HCT116 (cell line): ENCODE measurements around the gene FGF1. TPM values are rescaled to one million over a fixed set of nuclear protein-coding genes. Genes with fewer than 3 reads are reported as not detected.

Source experiments
- ATAC-seq: fragments of 200-7000 bp; cut with Tn5 transposase; 2 replicates; pipeline ENCODE4 v1.9.1; 2020; ENCODE audit warnings: mild to moderate bottlenecking, moderate library complexity
- BruUV-seq: library from RNA; stranded (reverse); fragments of 400-500 nt; replicated peaks from 2 replicates; lab custom pipeline; 2021; lab: Mats Ljungman, UMichigan
- CTCF ChIA-PET: fragments of 300-600 bp; sonication (Branson Sonifier 250); formaldehyde crosslinking; loops from one replicate; lab custom pipeline; 2021; ENCODE audit warnings: antibody characterized with exemption; lab: Charles Lee
- POLR2A ChIA-PET: fragments of 300-600, 350-600 bp; sonication (Branson Sonifier 250); formaldehyde crosslinking; loops from one replicate; lab custom pipeline; 2021; ENCODE audit warnings: antibody characterized with exemption; lab: Charles Lee
- RAD21 ChIA-PET, 2 experiments: fragments of 300-600 bp; sonication (Branson Sonifier 250); formaldehyde crosslinking; loops; one replicate each; lab custom pipeline; 2023; ENCODE audit warnings: low total read pairs in 2 of 2; ENCODE audit not compliant: uncharacterized antibody in 2 of 2, unreplicated experiment in 2 of 2, low non-redundant PET in 1 of 2; lab: Charles Lee
- DNase-seq: peaks from one replicate; pipeline ENCODE4 v3.0.0-alpha.2; 2010; ENCODE audit warnings: low read depth, low spot score
- H2AFZ ChIP-seq: fragments of 200-600 bp; shearing (Covaris generic), sonication (generic); 2 replicates; pipeline ENCODE4 v1.6.1; 2017; ENCODE audit warnings: low read depth, mixed run types, mixed read lengths, antibody characterized with exemption, low read length; ENCODE audit not compliant: poor library complexity, severe bottlenecking
- H3K27ac ChIP-seq: 2 replicates; pipeline ENCODE4 v1.5.1; 2012; ENCODE audit warnings: low read depth, low read length
- H3K27me3 ChIP-seq: fragments of 200-600 bp; sonication (generic); 2 replicates; pipeline ENCODE4 v1.6.1; 2016; ENCODE audit warnings: mixed run types, low read length, mixed read lengths; ENCODE audit not compliant: insufficient read depth
- H3K36me3 ChIP-seq, 2 experiments: fragments of 200-500 bp in 1 of 2; fragments of 200-600 bp in 1 of 2; sonication (Bioruptor generic) in 1 of 2; sonication (generic) in 1 of 2; 2 replicates each; pipeline versions ENCODE4 v1.5.1 to v1.6.1; 2014 to 2016; ENCODE audit warnings: low read length in 2 of 2, inconsistent platforms in 1 of 2, mixed read lengths in 1 of 2, mixed run types in 1 of 2; ENCODE audit not compliant: insufficient read depth in 2 of 2, control insufficient read depth in 1 of 2
- H3K4me1 ChIP-seq, 2 experiments: fragments of 200-600 bp in 1 of 2; sonication (generic) in 1 of 2; 2 replicates each; pipeline versions ENCODE4 v1.5.1 to v1.6.1; 2012 to 2017; ENCODE audit warnings: low read length in 2 of 2, inconsistent platforms in 1 of 2, mild to moderate bottlenecking in 1 of 2, mixed read lengths in 1 of 2, mixed run types in 1 of 2, moderate library complexity in 1 of 2; ENCODE audit not compliant: insufficient read depth in 2 of 2, control insufficient read depth in 1 of 2
- H3K4me2 ChIP-seq: fragments of 200-600 bp; sonication (generic); 2 replicates; pipeline ENCODE4 v1.6.1; 2017; ENCODE audit warnings: mixed run types, low read length, mixed read lengths
- H3K4me3 ChIP-seq, 2 experiments: fragments of 200-600 bp in 1 of 2; sonication (generic) in 1 of 2; replicated peaks in 1 of 2; 2 replicates each; pipeline ENCODE4 v1.5.1; 2011 to 2016; ENCODE audit warnings: low read length in 2 of 2, control low read depth in 1 of 2, low read depth in 1 of 2, mild to moderate bottlenecking in 1 of 2, mixed read lengths in 1 of 2, mixed run types in 1 of 2
- H3K79me2 ChIP-seq: fragments of 200-600 bp; sonication (generic); 2 replicates; pipeline ENCODE4 v1.6.1; 2017; ENCODE audit warnings: mild to moderate bottlenecking, mixed run types, low read length, moderate library complexity, mixed read lengths; ENCODE audit not compliant: insufficient read depth
- H3K9ac ChIP-seq: fragments of 200-600 bp; sonication (generic); 2 replicates; pipeline ENCODE4 v1.6.1; 2016; ENCODE audit warnings: low read length, mixed read lengths
- H3K9me2 ChIP-seq: fragments of 200-600 bp; sonication (generic), shearing (Covaris generic); 2 replicates; pipeline ENCODE4 v1.6.1; 2017; ENCODE audit warnings: mixed run types, mild to moderate bottlenecking, moderate library complexity; ENCODE audit not compliant: insufficient read depth
- H3K9me3 ChIP-seq, 2 experiments: fragments of 200-500 bp in 1 of 2; fragments of 200-600 bp in 1 of 2; sonication (Bioruptor generic) in 1 of 2; sonication (generic) in 1 of 2; 2 replicates each; pipeline ENCODE4 v1.6.1; 2014 to 2017; ENCODE audit warnings: low read length in 2 of 2, mixed read lengths in 2 of 2, inconsistent platforms in 1 of 2, low read depth in 1 of 2, mild to moderate bottlenecking in 1 of 2, mixed run types in 1 of 2, moderate library complexity in 1 of 2; ENCODE audit not compliant: control insufficient read depth in 1 of 2, insufficient read depth in 1 of 2
- H4K20me1 ChIP-seq: fragments of 200-600 bp; sonication (generic), shearing (Covaris generic); 2 replicates; pipeline ENCODE4 v1.6.1; 2017; ENCODE audit warnings: mixed run types, mild to moderate bottlenecking, moderate library complexity; ENCODE audit not compliant: insufficient read depth
- CBX3 ChIP-seq: IDR thresholded peaks from 2 replicates; pipeline ENCODE4 v1.6.1; 2012; ENCODE audit warnings: low read depth
- EGR1 ChIP-seq: IDR thresholded peaks from 2 replicates; pipeline ENCODE4 v1.6.1; 2012; ENCODE audit warnings: low read depth
- EZH2phosphoT487 ChIP-seq: fragments of 200-600 bp; IDR thresholded peaks from 2 replicates; pipeline ENCODE4 v1.6.1; 2018; ENCODE audit warnings: antibody characterized with exemption, borderline replicate concordance
- JUND ChIP-seq: IDR thresholded peaks from 2 replicates; pipeline ENCODE4 v1.6.1; 2012
- POLR2A ChIP-seq: IDR thresholded peaks from 2 replicates; pipeline ENCODE4 v1.7.0; 2011; ENCODE audit warnings: borderline replicate concordance; ENCODE audit not compliant: insufficient read depth, insufficient read length; ENCODE audit errors: extremely low read depth
- POLR2AphosphoS5 ChIP-seq: IDR thresholded peaks from 2 replicates; pipeline ENCODE4 v1.6.1; 2011; ENCODE audit warnings: mild to moderate bottlenecking, low read depth, low read length, moderate library complexity
- RAD21 ChIP-seq: IDR thresholded peaks from 2 replicates; pipeline ENCODE4 v1.6.1; 2012; ENCODE audit warnings: low read depth, mild to moderate bottlenecking
- SIN3A ChIP-seq: IDR thresholded peaks from 2 replicates; pipeline ENCODE4 v1.6.1; 2012; ENCODE audit warnings: low read depth
- SP1 ChIP-seq: IDR thresholded peaks from 2 replicates; pipeline ENCODE4 v1.6.1; 2012; ENCODE audit warnings: low read depth
- SRF ChIP-seq: IDR thresholded peaks from 2 replicates; pipeline ENCODE4 v1.6.1; 2012; ENCODE audit warnings: low read depth
- TCF7L2 ChIP-seq: IDR thresholded peaks from 2 replicates; pipeline ENCODE4 v1.7.0; 2011; ENCODE audit warnings: borderline replicate concordance, inconsistent platforms; ENCODE audit not compliant: insufficient read depth, insufficient read length; ENCODE audit errors: extremely low read depth
- intact Hi-C: fragments of 100-400 bp; cut with micrococcal nuclease; formaldehyde crosslinking; loops from 2 replicates; pipeline ENCODE4 v1.10.0; 2022
- total RNA-seq: library from RNA; stranded (reverse); gene quantifications from one replicate; pipeline ENCODE4 v1.2.1, GENCODE V29; 2021; ENCODE audit not compliant: unreplicated experiment
- TF ChIP-seq, protein P1 (sequence below): IDR thresholded peaks from 2 replicates; pipeline ENCODE4 v1.6.1; 2012
- TF ChIP-seq, protein P2 (sequence below), 3 experiments: fragments of 200-600 bp in 1 of 3; sonication (generic) in 1 of 3; IDR thresholded peaks in 2 of 3; conservative IDR thresholded peaks in 1 of 3; 2 replicates each; pipeline ENCODE4 v1.5.1; 2012 to 2017; ENCODE audit warnings: low read depth in 2 of 3, low read length in 2 of 3, antibody characterized with exemption in 1 of 3, borderline replicate concordance in 1 of 3, control low read depth in 1 of 3, mild to moderate bottlenecking in 1 of 3, mixed read lengths in 1 of 3, mixed run types in 1 of 3, moderate library complexity in 1 of 3; ENCODE audit not compliant: insufficient read depth in 1 of 3
- TF ChIP-seq, protein P3 (sequence below): IDR thresholded peaks from 2 replicates; pipeline ENCODE4 v1.6.1; 2012

FGF1 gene
- total RNA-seq, 1 experiment from 2014 or later: not detected

DNA sequence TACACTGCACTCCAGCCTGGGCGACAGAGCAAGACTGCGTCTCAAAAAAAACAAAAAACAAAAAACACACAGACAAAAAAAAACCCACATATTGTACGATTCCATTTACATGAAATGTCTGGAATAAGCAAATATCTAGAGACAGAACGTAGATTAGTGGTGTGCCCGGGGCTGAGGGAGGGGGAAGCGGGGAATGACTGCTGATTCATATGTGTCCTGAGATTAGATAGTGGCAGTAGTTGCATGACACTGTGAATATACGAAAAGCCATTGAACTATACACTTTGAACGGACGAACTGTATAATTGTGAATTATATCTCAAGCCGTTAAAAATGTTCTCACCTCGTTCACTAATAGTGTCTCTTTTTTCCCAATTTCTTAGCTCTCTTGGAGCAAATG lies 23.9 kb downstream of the FGF1 start:
- CTCF ChIA-PET: no interaction called here

DNA sequence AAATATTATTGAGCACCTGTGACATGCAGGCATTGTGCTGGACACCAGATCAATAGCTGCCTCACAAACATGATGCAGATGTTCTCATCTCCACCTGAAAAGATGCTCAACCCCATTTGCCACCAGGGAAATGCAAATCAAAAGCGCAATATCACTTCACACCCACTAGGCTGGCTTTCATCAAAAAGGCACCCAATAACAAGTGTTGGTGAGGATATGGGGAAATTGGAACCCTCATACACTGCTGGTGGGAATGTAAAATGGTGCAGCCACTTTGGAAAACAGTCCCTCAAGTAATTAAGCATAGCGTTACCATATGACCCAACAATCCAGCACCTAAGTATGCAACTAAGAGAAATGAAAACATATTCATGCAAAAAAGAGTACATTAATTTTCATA lies 24.7 kb downstream of the FGF1 start:
- no peaks in the 10 kb centered on the region for H4K20me1 ChIP-seq
- H3K27me3 ChIP-seq: no peaks in the 10 kb centered on the region
- ATAC-seq (no peak), DNase-seq (no peak)
- intact Hi-C loops: no loop called here
- H3K4me1 ChIP-seq: no peaks in the 10 kb centered on the region
- CTCF ChIA-PET: no interaction called here
- H2AFZ ChIP-seq: no peak overlapping the region
- H3K4me2 ChIP-seq: no peak overlapping the region
- no peaks in the 10 kb centered on the region for H3K9me2 ChIP-seq
- BruUV-seq: no TSS peak
- H3K9me3 ChIP-seq: no peaks in the 10 kb centered on the region
- H3K9ac ChIP-seq: no peak overlapping the region
- H3K79me2 ChIP-seq: no peaks in the 10 kb centered on the region
- POLR2A ChIA-PET: no interaction called here
- no peaks in the 10 kb centered on the region for H3K36me3 ChIP-seq
- no peak overlapping the region for H3K27ac ChIP-seq
- TF ChIP-seq SIN3A: no peak
- TF ChIP-seq, protein P1, sequence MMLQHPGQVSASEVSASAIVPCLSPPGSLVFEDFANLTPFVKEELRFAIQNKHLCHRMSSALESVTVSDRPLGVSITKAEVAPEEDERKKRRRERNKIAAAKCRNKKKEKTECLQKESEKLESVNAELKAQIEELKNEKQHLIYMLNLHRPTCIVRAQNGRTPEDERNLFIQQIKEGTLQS: no peak
- no peak for TF ChIP-seq JUND
- TF ChIP-seq, protein P2, sequence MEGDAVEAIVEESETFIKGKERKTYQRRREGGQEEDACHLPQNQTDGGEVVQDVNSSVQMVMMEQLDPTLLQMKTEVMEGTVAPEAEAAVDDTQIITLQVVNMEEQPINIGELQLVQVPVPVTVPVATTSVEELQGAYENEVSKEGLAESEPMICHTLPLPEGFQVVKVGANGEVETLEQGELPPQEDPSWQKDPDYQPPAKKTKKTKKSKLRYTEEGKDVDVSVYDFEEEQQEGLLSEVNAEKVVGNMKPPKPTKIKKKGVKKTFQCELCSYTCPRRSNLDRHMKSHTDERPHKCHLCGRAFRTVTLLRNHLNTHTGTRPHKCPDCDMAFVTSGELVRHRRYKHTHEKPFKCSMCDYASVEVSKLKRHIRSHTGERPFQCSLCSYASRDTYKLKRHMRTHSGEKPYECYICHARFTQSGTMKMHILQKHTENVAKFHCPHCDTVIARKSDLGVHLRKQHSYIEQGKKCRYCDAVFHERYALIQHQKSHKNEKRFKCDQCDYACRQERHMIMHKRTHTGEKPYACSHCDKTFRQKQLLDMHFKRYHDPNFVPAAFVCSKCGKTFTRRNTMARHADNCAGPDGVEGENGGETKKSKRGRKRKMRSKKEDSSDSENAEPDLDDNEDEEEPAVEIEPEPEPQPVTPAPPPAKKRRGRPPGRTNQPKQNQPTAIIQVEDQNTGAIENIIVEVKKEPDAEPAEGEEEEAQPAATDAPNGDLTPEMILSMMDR (IDR thresholded peaks at IDR 0.05 in 2 of 3, conservative IDR thresholded peaks at IDR 0.05 in 1 of 3; ENCODE audit: borderline replicate concordance in 1 of 3, insufficient read depth in 1 of 3, low read depth in 2 of 3, low read length in 2 of 3): peak in 2 of 3 experiments; percentile 7 to 25; a peak in 2 of 6 replicates
- H3K4me3 ChIP-seq: no peak overlapping the region
- RAD21 ChIA-PET: no interaction called here

More for the DNA sequence above, 23.9 kb downstream of the FGF1 start:
- ChIA-PET POLR2A (no interaction called here), RAD21 (no interaction called here)
- Histone ChIP-seq H3K9me3 (no peaks in the 10 kb centered on the region), H3K9ac (no peak overlapping the region), H3K9me2 (no peaks in the 10 kb centered on the region), H3K4me1 (no peaks in the 10 kb centered on the region), H3K4me2 (no peak overlapping the region), H3K27ac (no peak overlapping the region), H3K79me2 (no peaks in the 10 kb centered on the region), H3K36me3 (no peaks in the 10 kb centered on the region), H3K4me3 (no peak overlapping the region), H2AFZ (no peak overlapping the region), H3K27me3 (no peaks in the 10 kb centered on the region), H4K20me1 (no peaks in the 10 kb centered on the region)
- intact Hi-C loops: no loop called here
- no TSS peak for BruUV-seq
- ATAC-seq (no peak), DNase-seq (no peak)
- TF ChIP-seq SRF: no peak
- no peak for TF ChIP-seq SP1
- TF ChIP-seq POLR2A: no peak
- no peak for TF ChIP-seq CBX3
- no peak for TF ChIP-seq POLR2AphosphoS5
- TF ChIP-seq EGR1: no peak
- TF ChIP-seq TCF7L2: no peak
- TF ChIP-seq, protein P3, sequence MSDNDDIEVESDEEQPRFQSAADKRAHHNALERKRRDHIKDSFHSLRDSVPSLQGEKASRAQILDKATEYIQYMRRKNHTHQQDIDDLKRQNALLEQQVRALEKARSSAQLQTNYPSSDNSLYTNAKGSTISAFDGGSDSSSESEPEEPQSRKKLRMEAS: no peak
- no peak for TF ChIP-seq EZH2phosphoT487
- TF ChIP-seq RAD21: no peak
